Dermis microvascular lymphatic vessel endothelial cell (primary cell): Measurements from ENCODE around the gene EYA2. TPM values are rescaled to one million over a fixed set of nuclear protein-coding genes. Genes with fewer than 3 reads are reported as not detected.
"Not testable (repeated sequence)": the region's sequence is repeated elsewhere in the genome, so short reads cannot be mapped to it uniquely, and the experiment has no call there.

ENCODE experiments used
- DNase-seq, 2 donors: peaks; one replicate each; pipeline versions ENCODE4 v3.0.0 to v3.0.0-alpha.2; 2010; ENCODE audit warnings: low read depth in 2 of 2
- total RNA-seq: library from RNA; depleted of rRNA; stranded (reverse); fragments of >200 nt; gene quantifications from 2 replicates; pipeline ENCODE4 v1.2.1, GENCODE V29; 2014

EYA2 gene
- total RNA-seq, 1 donor from 2014 or later, result not detected

GRCh38 chr20:46951840-46952497, 57.3 kb downstream of the EYA2 start:
- no peak for DNase-seq

- no peak for DNase-seq
Measured at GRCh38 chr20:46953596-46953995, 59.0 kb downstream of the EYA2 start.

GRCh38 chr20:46954490-46955038, 59.9 kb downstream of the EYA2 start:
- no peak for DNase-seq

- DNase-seq, result no peak
Measured at GRCh38 chr20:46955601-46956556, 61.2 kb downstream of the EYA2 start.

- DNase-seq, result peak in 1 of 2 donors; percentile 24
Measured at GRCh38 chr20:46959081-46959692, 64.5 kb downstream of the EYA2 start.

GRCh38 chr20:46959821-46960220, 65.2 kb downstream of the EYA2 start:
- no peak for DNase-seq

GRCh38 chr20:46960536-46960935, 65.9 kb downstream of the EYA2 start:
- no peak for DNase-seq

GRCh38 chr20:46961968-46962367, 67.3 kb downstream of the EYA2 start:
- not testable (repeated sequence) for DNase-seq

- DNase-seq, result no peak
Measured at GRCh38 chr20:46962452-46963195, 68.0 kb downstream of the EYA2 start.

- DNase-seq, result no peak
Measured at GRCh38 chr20:46963196-46963529, 68.5 kb downstream of the EYA2 start.

- DNase-seq, result no peak
Measured at GRCh38 chr20:46963758-46964617, 69.3 kb downstream of the EYA2 start.

- no peak for DNase-seq
Measured at GRCh38 chr20:46964618-46965455, 70.2 kb downstream of the EYA2 start.

GRCh38 chr20:46965477-46965876, 70.8 kb downstream of the EYA2 start:
- DNase-seq, result no peak

GRCh38 chr20:46967646-46968045, 73.0 kb downstream of the EYA2 start:
- no peak for DNase-seq

- DNase-seq, result peak in 1 of 2 donors; percentile 29
Measured at GRCh38 chr20:46970937-46971630, 76.4 kb downstream of the EYA2 start.

- no peak for DNase-seq
Measured at GRCh38 chr20:46973766-46974165, 79.1 kb downstream of the EYA2 start.

- no peak for DNase-seq
Measured at GRCh38 chr20:46974669-46975434, 80.2 kb downstream of the EYA2 start.

GRCh38 chr20:46975976-46976375, 81.3 kb downstream of the EYA2 start:
- DNase-seq, result no peak
